Fibroblast of skin of abdomen (primary cell): ENCODE measurements around the gene ATP6V1G3. TPM values are rescaled to one million over a fixed set of nuclear protein-coding genes. Genes with fewer than 3 reads are reported as not detected.
"Not testable (repeated sequence)": the region's sequence is repeated elsewhere in the genome, so short reads cannot be mapped to it uniquely, and the experiment has no call there.

Source experiments
- DNase-seq: peaks from one replicate; pipeline ENCODE4 v3.0.0-alpha.2; 2013
- polyA plus RNA-seq, 2 experiments: library from polyadenylated mRNA; unstranded; fragments of 120-200 nt; gene quantifications; one replicate each; pipeline ENCODE4 v1.2.1, GENCODE V29; 2013; ENCODE audit not compliant: insufficient read length in 2 of 2

ATP6V1G3 gene, protein sequence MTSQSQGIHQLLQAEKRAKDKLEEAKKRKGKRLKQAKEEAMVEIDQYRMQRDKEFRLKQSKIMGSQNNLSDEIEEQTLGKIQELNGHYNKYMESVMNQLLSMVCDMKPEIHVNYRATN
- polyA plus RNA-seq (2013, experiment 1 of 2; ENCODE audit: insufficient read length), result 0.82 TPM
- polyA plus RNA-seq (2013, experiment 2 of 2; ENCODE audit: insufficient read length), result 1.2 TPM

GRCh38 chr1:198540580-198540979, at the start of gene ATP6V1G3:
TSS of gene ATP6V1G3 (minus strand) at chr1:198540680. CDS start at chr1:198540650, 30 bp downstream.
- DNase-seq, result no peak

- DNase-seq, result no peak
Observed at GRCh38 chr1:198588845-198589244, 48.4 kb upstream of the ATP6V1G3 start.

- no peak for DNase-seq
Observed at GRCh38 chr1:198584163-198584562, 43.7 kb upstream of the ATP6V1G3 start.

DNA sequence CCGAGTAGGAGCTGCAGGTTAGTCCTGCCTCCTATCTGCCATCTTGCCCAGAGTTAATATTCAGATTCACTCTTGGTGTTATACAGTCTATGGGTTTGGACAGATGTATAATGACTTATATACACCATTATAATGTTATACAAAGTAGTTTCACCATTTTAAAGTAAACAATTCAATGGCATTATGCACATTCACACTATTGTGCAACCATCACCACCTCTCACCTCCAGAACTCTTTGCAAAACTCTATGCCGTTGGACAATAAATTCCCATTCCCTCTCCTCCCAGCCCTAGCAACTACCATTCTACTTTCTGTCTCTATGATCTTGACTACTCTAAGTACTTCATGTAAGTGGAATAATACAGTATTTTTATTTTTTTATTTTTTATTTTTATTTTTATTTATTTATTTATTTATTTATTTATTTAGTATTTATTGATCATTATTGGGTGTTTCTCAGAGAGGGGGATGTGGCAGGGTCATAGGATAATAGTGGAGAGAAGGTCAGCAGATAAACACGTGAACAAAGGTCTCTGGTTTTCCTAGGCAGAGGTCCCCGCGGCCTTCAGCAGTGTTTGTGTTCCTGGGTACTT, 42.8 kb upstream of the ATP6V1G3 start:
- DNase-seq, result not testable (repeated sequence)

GRCh38 chr1:198577444-198577843, 37.0 kb upstream of the ATP6V1G3 start:
- peak; percentile 89 for DNase-seq

- no peak for DNase-seq
Observed at GRCh38 chr1:198575798-198576641, 35.5 kb upstream of the ATP6V1G3 start.

- no peak for DNase-seq
Observed at GRCh38 chr1:198575292-198575691, 34.8 kb upstream of the ATP6V1G3 start.

DNA sequence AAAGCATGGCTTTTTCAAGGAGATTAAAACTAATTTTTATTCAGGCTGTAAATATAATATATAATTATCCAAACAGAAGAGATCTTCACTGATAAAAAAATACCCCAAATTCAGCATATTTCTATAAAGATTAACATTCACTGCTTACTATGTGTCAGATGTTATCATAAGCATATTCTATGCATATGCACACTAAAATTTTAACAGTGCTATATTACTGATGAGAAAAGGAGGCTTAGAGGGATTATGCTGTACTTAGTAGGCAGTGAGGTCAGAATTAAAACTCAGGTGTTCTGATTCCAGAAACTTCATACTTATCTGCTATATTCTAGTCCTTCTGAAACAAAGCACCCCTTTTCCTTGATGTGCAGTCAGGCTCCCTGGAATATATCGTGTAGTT, 33.8 kb upstream of the ATP6V1G3 start:
- DNase-seq, result no peak

DNA sequence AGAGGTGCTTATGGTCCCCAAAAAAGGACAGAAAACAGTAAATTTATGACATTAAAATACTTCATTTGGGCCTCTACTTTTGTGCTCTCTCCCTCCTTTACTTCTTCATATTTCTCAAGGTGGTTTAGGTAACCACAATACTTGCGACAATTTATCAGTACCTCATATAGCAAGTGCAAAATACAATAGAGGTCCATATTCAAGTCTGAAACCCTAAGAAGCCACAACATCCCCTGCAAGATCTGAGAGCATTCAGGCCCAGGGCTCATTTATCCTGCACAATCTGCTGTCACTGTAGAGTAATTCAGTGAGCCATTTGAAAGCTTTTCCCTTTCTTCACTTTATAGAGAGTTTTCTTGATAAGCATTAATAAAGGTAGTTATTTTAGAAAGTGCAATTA, 24.2 kb upstream of the ATP6V1G3 start:
- no peak for DNase-seq

DNA sequence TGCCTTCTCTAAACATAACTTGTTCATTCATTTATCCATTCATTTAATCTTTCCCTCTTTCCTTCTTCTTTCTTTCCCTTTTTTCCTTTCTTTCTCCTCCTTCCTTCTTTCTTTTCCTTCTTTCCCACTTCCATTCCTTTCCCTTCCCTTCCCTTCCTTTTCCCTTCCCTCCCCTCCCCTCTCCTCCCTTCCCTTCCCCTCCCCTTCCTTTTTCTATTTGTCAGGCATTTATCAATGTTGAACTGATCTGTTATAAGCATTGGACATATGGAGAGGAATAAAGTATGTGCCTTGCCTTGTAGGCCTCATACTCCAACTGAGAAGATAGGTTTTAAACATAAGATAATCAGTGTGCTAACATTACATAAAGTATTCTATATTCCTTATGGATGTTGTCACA, 23.7 kb upstream of the ATP6V1G3 start:
- no peak for DNase-seq

- peak; percentile 25 for DNase-seq
Observed at GRCh38 chr1:198563583-198563982, 23.1 kb upstream of the ATP6V1G3 start.

GRCh38 chr1:198560161-198560560, 19.7 kb upstream of the ATP6V1G3 start:
- DNase-seq, result no peak

- DNase-seq, result no peak
Observed at GRCh38 chr1:198559362-198559761, 18.9 kb upstream of the ATP6V1G3 start.

- no peak for DNase-seq
Observed at GRCh38 chr1:198558402-198558801, 17.9 kb upstream of the ATP6V1G3 start.

DNA sequence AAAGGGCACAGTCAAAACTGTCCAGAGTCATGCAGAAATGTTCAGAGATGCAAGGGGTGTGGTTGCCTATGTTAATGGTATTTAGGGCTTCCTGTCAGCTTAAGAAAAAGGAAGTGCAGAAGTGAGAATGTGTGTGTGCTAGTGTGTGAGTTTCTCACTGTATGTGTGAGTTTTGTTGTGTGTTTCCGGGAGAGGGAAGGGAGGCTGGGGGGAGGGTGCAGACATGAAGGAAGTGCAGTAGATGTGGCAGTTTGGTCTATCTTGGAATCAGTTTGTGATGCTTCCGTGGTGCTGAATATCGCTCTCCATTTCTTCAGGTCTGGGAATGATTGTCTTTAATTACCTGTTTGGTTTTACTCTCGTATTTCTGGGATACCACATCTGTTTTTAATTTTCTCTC, 16.5 kb upstream of the ATP6V1G3 start:
- DNase-seq, result peak; percentile 63

GRCh38 chr1:198552668-198553416, 12.4 kb upstream of the ATP6V1G3 start:
- peak; percentile 39 for DNase-seq

DNA sequence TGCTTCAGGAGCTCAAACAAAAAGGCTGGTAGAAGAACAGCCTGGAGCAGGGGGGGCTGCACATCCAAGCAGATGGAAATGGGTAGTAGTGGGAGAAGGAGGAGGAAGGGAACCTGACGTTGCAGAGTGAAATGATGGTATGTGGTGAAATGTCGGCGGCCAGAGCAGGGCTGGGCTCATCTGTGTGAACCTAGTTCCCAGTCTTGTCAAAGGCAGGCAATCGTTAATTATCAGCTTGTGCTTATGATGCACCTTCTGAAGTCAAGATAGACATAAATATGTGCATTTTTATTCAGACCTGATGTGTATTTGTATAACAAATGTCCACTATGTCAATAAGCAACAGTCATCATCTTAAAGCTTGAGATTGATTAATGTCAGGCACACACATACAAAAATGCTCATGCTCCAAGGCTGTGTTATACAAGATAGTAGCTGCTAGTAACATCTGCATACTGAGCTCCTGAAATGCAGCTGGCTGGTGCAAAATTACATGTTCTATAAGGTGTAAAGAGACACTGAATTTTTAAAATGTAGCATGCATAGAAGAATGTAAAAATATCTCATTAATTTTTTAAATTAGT, 10.6 kb upstream of the ATP6V1G3 start:
- DNase-seq, result peak; percentile 46

DNA sequence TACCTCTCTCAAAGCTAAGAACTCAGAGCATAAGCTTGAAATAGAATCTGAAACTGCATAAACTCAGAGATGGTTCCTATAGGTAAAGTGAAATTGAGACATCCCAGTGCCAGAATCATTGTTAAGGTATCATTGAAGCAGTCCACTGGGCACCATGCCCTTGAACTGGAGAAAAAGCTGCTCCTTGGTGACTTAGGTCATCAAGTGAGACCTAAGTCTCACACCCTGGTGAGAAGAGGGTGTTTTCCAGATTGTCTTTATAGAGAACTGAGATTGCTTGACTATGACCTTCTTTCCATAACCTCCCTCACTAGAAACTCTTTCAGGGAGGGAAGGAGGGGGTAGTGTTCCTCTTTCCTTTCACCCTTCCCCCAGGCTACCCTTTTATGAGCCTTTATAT, 9.4 kb upstream of the ATP6V1G3 start:
- DNase-seq, result no peak

DNA sequence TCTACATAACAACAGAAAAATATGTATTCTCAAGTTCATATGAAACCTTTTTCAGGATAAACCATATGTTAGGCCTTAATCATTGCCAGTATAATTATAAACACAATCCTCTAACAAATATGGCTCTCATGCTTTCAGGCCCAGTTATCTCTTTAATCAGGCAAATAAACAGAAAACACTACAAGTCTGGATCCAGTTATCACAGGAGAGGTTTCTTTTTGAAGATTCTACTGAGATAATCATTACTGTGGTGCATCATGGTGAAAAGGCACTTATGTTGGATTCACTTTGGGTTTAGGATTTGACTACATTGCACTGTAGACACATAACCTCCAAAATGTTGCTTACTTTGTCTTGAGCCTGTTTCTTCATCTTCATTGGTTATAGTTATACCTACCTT, 8.4 kb upstream of the ATP6V1G3 start:
- DNase-seq, result no peak

GRCh38 chr1:198545156-198545555, 4.7 kb upstream of the ATP6V1G3 start:
- DNase-seq, result no peak

DNA sequence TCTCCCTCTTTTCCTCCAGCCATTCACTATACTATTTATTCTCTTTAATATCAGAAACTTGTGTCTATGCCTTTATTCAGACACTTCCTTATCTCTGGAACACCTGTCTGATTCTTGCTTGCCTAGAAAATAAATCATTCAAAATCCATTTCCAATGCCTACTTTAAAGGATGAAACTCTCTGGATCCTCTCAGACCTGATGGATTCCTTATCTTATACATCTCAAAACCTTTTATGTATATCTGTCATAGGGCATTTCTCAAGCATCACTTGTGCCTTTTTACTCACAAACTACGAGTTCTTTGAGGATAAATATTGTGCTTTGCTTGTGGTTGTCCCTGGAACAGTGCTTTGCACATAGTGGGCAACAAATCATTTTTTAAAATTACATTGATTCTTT, 3.8 kb upstream of the ATP6V1G3 start:
- no peak for DNase-seq

- no peak for DNase-seq
Observed at GRCh38 chr1:198543670-198544260, 3.3 kb upstream of the ATP6V1G3 start.
